COR-L47 (cell line): Measurements from ENCODE around the gene SAMD1.

Source experiments
- DNase-seq: peaks from one replicate; lab custom pipeline; 2025; lab: John Stamatoyannopoulos, UW

The SAMD1 gene

GRCh38 chr19:14113762-14114414 lies 23.3 kb upstream of the SAMD1 start:
- no peak for DNase-seq

- no peak for DNase-seq
Observed at GRCh38 chr19:14112809-14113385, 22.3 kb upstream of the SAMD1 start.

GRCh38 chr19:14112051-14112808 lies 21.7 kb upstream of the SAMD1 start:
- no peak for DNase-seq

GRCh38 chr19:14111486-14111885 lies 20.9 kb upstream of the SAMD1 start:
- DNase-seq: no peak

- no peak for DNase-seq
Observed at GRCh38 chr19:14110650-14111049, 20.1 kb upstream of the SAMD1 start.

- no peak for DNase-seq
Observed at GRCh38 chr19:14107581-14108461, 17.3 kb upstream of the SAMD1 start.

- no peak for DNase-seq
Observed at GRCh38 chr19:14106840-14107239, 16.3 kb upstream of the SAMD1 start.

- DNase-seq: no peak
Observed at GRCh38 chr19:14105680-14106079, 15.1 kb upstream of the SAMD1 start.

- no peak for DNase-seq
Observed at GRCh38 chr19:14103310-14103709, 12.8 kb upstream of the SAMD1 start.

- DNase-seq: no peak
Observed at GRCh38 chr19:14102756-14103155, 12.2 kb upstream of the SAMD1 start.

GRCh38 chr19:14102102-14102696 lies 11.6 kb upstream of the SAMD1 start:
- DNase-seq: no peak

- no peak for DNase-seq
Observed at GRCh38 chr19:14101003-14101545, 10.5 kb upstream of the SAMD1 start.

- no peak for DNase-seq
Observed at GRCh38 chr19:14097532-14098151, 7.1 kb upstream of the SAMD1 start.

- DNase-seq: no peak
Observed at GRCh38 chr19:14096272-14096992, 5.9 kb upstream of the SAMD1 start.

GRCh38 chr19:14094854-14095253 lies 4.3 kb upstream of the SAMD1 start:
- DNase-seq: no peak

GRCh38 chr19:14093117-14093823 lies 2.7 kb upstream of the SAMD1 start:
- DNase-seq: no peak

GRCh38 chr19:14091813-14092462 lies 1.4 kb upstream of the SAMD1 start:
- no peak for DNase-seq

- DNase-seq: peak; percentile 76
Observed at GRCh38 chr19:14091081-14091812, 696 bp upstream of the SAMD1 start.
